Spleen (tissue), 3 donors: ENCODE measurements around the gene KCNMB2.

Source experiments
- POLR2A ChIP-seq, 3 donors: fragments of 450-650 bp; IDR thresholded peaks; one replicate each; pipeline ENCODE4 v1.5.1; 2017; ENCODE audit warnings: antibody characterized with exemption in 3 of 3, mild to moderate bottlenecking in 1 of 3
- POLR2AphosphoS5 ChIP-seq, 3 donors: sonication (generic); formaldehyde crosslinking; IDR thresholded peaks; one replicate each; pipeline ENCODE4 v1.5.1; 2017; ENCODE audit warnings: antibody characterized with exemption in 3 of 3

DNA sequence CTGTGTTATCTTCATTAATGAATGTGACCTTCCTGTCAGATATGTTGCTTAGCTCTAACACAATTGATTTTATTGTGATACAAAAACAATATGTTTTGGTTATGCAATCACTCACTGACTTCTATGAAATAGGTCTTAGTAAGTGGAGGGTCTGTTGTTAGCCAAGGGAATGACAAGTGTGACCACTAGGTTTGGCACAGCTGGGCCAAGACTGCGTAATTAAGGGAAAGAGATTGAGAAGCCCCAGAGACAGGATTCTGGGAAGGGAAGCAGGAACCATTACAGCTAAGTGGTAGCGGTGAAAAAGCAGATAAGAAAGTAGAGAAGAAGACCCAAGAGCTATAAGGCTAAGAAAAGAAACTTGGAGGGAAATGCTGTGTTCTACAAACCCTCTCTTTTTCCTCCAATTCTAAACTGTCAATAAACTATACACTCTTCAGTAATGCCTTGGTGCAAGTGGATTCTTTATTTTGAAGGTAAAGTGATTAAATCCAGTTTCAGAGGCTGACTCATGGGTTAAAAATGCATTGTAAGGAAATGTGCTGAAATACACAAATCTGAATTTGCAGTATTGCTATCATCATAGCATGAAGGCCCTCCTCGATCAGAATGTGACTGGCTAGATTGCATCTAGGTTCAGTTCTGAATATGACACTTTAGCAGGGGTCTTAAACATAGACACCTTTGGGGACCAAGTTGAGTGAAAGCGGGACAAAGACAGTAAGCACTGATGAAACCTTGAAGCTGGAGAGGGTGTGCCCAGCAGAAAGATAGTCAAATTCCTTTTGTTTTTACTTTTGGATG, 26.1 kb downstream of the KCNMB2 start:
- TF ChIP-seq POLR2A (IDR thresholded peaks at IDR 0.05) (no peak), POLR2AphosphoS5 (IDR thresholded peaks at IDR 0.05) (no peak)
